ENCODE data around the gene AP1S2. TPM values are rescaled to one million over a fixed set of nuclear protein-coding genes. Genes with fewer than 3 reads are reported as not detected.

AP1S2 gene
- total and polyA plus RNA-seq, 9 of the 15 experiments (the other 6 are each of a cell fraction or from before 2014, with no cell fraction given), result 11.1 to 64.2 (median 25.8) TPM

- TF ChIP-seq MNT (conservative IDR thresholded peaks at IDR 0.05), result peak; percentile 72 to 85
- no peak for TF ChIP-seq ZBTB43 (CRISPR knock-in tag; IDR thresholded peaks at IDR 0.05)
- TF ChIP-seq ZNF280A (IDR thresholded peaks at IDR 0.05; ENCODE audit: low read depth, partially characterized antibody), result no peak
- no peak for TF ChIP-seq ZNF398 (CRISPR knock-in tag; IDR thresholded peaks at IDR 0.05)
- TF ChIP-seq ZNF764 (CRISPR knock-in tag; IDR thresholded peaks at IDR 0.05; ENCODE audit: low read depth), result no peak
- TF ChIP-seq NELFE (IDR thresholded peaks at IDR 0.05; ENCODE audit: insufficient read depth, insufficient read length), result no peak
- TF ChIP-seq EP400 (IDR thresholded peaks at IDR 0.05), result peak; percentile 56
- TF ChIP-seq ARID4B (CRISPR knock-in tag; IDR thresholded peaks at IDR 0.05), result 0 out of 2 replicates have a peak, but pooled peaks have one; percentile 26
- no peak for TF ChIP-seq ZNF239 (CRISPR knock-in tag; IDR thresholded peaks at IDR 0.05)
- peak in 1 of 2 experiments; percentile 83; a peak in 2 of 4 replicates for TF ChIP-seq ZNF639 (CRISPR knock-in tag; conservative IDR thresholded peaks at IDR 0.05 in 1 of 2, IDR thresholded peaks at IDR 0.05 in 1 of 2)
These were observed at the start of gene AP1S2 (continued) for GRCh38 chrX:15854712-15855567.
